Astrocyte (in vitro differentiated cells and primary cell): ENCODE data around the gene GFOD1.

Experiments
- CTCF ChIP-seq: IDR thresholded peaks from 2 replicates; pipeline ENCODE4 v1.5.1; 2011; ENCODE audit warnings: low read depth, mild to moderate bottlenecking, inconsistent platforms, low read length, moderate library complexity; ENCODE audit not compliant: insufficient read depth
- EZH2 ChIP-seq: IDR thresholded peaks from 2 replicates; pipeline ENCODE4 v1.6.1; 2012; ENCODE audit warnings: mild to moderate bottlenecking, low read length, inconsistent platforms; ENCODE audit not compliant: insufficient read depth

- TF ChIP-seq CTCF (no peak), EZH2 (no peak)
These were observed 141.2 kb downstream of the GFOD1 start for GRCh38 chr6:13346245-13346644.
